Keratinocyte (primary cell): ENCODE data around the gene POU4F3. TPM values are rescaled to one million over a fixed set of nuclear protein-coding genes. Genes with fewer than 3 reads are reported as not detected.

Source experiments
- DNase-seq: peaks from one replicate; pipeline ENCODE4 v3.0.0-alpha.2; 2011; ENCODE audit warnings: low read depth, missing footprints, low spot score
- FAIRE-seq: peaks from 2 replicates; lab custom pipeline; 2011; peaks lifted over from hg19 to GRCh38; lab: Jason Lieb, UNC
- H2AFZ ChIP-seq: 2 replicates; pipeline ENCODE4 v1.6.0; 2012; ENCODE audit warnings: low read length, control low read depth, inconsistent platforms; ENCODE audit not compliant: control insufficient read depth
- H3K27ac ChIP-seq: 2 replicates; pipeline ENCODE4 v1.5.1; 2011; ENCODE audit warnings: low read length; ENCODE audit not compliant: control insufficient read depth, insufficient read depth
- H3K27me3 ChIP-seq: 3 replicates; pipeline ENCODE4 v1.6.0; 2011; ENCODE audit warnings: low read length; ENCODE audit not compliant: control insufficient read depth, insufficient read depth; ENCODE audit errors: extremely low read depth
- H3K36me3 ChIP-seq, 2 experiments: 2 replicates in 1 of 2; 3 replicates in 1 of 2; pipeline ENCODE4 v1.5.1; 2011; ENCODE audit warnings: low read length in 2 of 2, mild to moderate bottlenecking in 1 of 2; ENCODE audit not compliant: control insufficient read depth in 2 of 2, insufficient read depth in 2 of 2; ENCODE audit errors: extremely low read depth in 1 of 2
- H3K4me1 ChIP-seq: 3 replicates; pipeline ENCODE4 v1.5.1; 2011; ENCODE audit warnings: low read length; ENCODE audit not compliant: control insufficient read depth, insufficient read depth; ENCODE audit errors: extremely low read depth
- H3K4me2 ChIP-seq: 3 replicates; pipeline ENCODE4 v1.6.0; 2011; ENCODE audit warnings: low read depth, low read length; ENCODE audit not compliant: control insufficient read depth, insufficient read depth; ENCODE audit errors: extremely low read depth
- H3K4me3 ChIP-seq, 3 experiments: fragments of 200-600 bp in 1 of 3; sonication (generic) in 1 of 3; 2 replicates in 2 of 3; 3 replicates in 1 of 3; pipeline ENCODE4 v1.5.1; 2011 to 2016; ENCODE audit warnings: low read length in 3 of 3, mild to moderate bottlenecking in 3 of 3, control low read depth in 2 of 3, inconsistent platforms in 1 of 3, low read depth in 1 of 3, mixed read lengths in 1 of 3, mixed run types in 1 of 3, moderate library complexity in 1 of 3; ENCODE audit not compliant: control insufficient read depth in 2 of 3, insufficient read depth in 2 of 3; ENCODE audit errors: extremely low read depth in 1 of 3
- H3K79me2 ChIP-seq: 2 replicates; pipeline ENCODE4 v1.6.0; 2012; ENCODE audit warnings: low read length; ENCODE audit not compliant: control insufficient read depth, insufficient read depth
- H3K9ac ChIP-seq: 3 replicates; pipeline ENCODE4 v1.6.0; 2011; ENCODE audit warnings: low read length; ENCODE audit not compliant: control insufficient read depth, insufficient read depth; ENCODE audit errors: extremely low read depth
- H3K9me1 ChIP-seq: 3 replicates; pipeline ENCODE4 v1.6.0; 2011; ENCODE audit warnings: low read length; ENCODE audit not compliant: control insufficient read depth, insufficient read depth; ENCODE audit errors: extremely low read depth
- H3K9me3 ChIP-seq: 2 replicates; pipeline ENCODE4 v1.5.1; 2012; ENCODE audit warnings: low read depth, low read length; ENCODE audit not compliant: control insufficient read depth
- H4K20me1 ChIP-seq: 3 replicates; pipeline ENCODE4 v1.6.0; 2011; ENCODE audit warnings: low read length; ENCODE audit not compliant: control insufficient read depth, insufficient read depth; ENCODE audit errors: extremely low read depth
- EZH2 ChIP-seq: IDR thresholded peaks from one replicate; pipeline ENCODE4 v1.6.1; 2012; ENCODE audit warnings: inconsistent platforms, mild to moderate bottlenecking, low read length, moderate library complexity
- dilution Hi-C: fragments of 300-500 bp; cut with MboI; formaldehyde crosslinking; loops from one replicate; pipeline ENCODE4 v1.7.0; 2020; ENCODE audit warnings: low sequenced_read_pairs; ENCODE audit not compliant: extremely low pct_ligation_motif_present
- polyA plus RNA-seq, 5 experiments: library from polyadenylated mRNA; depleted of rRNA in 3 of 5; stranded (reverse) in 3 of 5; stranded (forward) in 1 of 5; unstranded in 1 of 5; fragments of >200 nt; gene quantifications; 1 replicate in 1 of 5; 2 replicates in 3 of 5; 3 replicates in 1 of 5; pipeline versions ENCODE4 v1.2.1 to v1.2.3, GENCODE V29; 2011 to 2012; ENCODE audit warnings: missing spikeins in 2 of 5, low read depth in 1 of 5, low replicate concordance in 1 of 5
- TF ChIP-seq, protein P1 (sequence below), 3 experiments: IDR thresholded peaks in 1 of 3; conservative IDR thresholded peaks in 1 of 3; optimal IDR thresholded peaks in 1 of 3; 2 replicates in 2 of 3; 3 replicates in 1 of 3; pipeline versions ENCODE3 to v1.5.1; 2011; ENCODE audit warnings: low read length in 3 of 3, mild to moderate bottlenecking in 3 of 3, moderate library complexity in 2 of 3, control low read depth in 1 of 3, inconsistent platforms in 1 of 3; ENCODE audit not compliant: insufficient read depth in 2 of 3; ENCODE audit errors: extremely low read depth in 1 of 3

The POU4F3 gene
- polyA plus RNA-seq, 1 donor (not counting 4 experiments of a cell fraction or from before 2014, with no cell fraction given), result 0.04 TPM

DNA sequence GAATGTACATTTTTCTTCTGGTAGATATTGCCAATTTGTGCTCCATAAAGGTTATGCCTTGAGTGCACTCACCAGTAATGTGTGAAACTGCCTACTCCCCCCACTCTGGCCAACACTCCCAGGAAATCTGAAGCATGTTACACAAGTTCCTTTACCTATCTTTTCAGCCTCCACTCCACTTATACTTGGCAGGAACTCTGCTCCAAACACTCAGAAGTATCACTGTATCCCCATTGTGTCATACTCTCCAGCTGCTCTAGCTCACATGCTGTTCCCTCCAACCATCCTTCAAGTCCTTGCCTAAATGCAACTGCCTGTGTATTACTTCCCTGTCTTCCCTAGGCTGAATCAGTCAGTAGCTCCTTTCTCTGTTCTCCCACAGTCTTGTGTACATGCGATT is 28.3 kb downstream of the POU4F3 start:
- peaks cover 10% of the 10 kb centered on the region for H3K27me3 ChIP-seq
- no peaks in the 10 kb centered on the region for H4K20me1 ChIP-seq
- FAIRE-seq (no peak), DNase-seq (no peak)
- H3K9ac ChIP-seq, result no peak overlapping the region
- H3K79me2 ChIP-seq, result no peaks in the 10 kb centered on the region
- no peak for TF ChIP-seq EZH2
- TF ChIP-seq, protein P1, sequence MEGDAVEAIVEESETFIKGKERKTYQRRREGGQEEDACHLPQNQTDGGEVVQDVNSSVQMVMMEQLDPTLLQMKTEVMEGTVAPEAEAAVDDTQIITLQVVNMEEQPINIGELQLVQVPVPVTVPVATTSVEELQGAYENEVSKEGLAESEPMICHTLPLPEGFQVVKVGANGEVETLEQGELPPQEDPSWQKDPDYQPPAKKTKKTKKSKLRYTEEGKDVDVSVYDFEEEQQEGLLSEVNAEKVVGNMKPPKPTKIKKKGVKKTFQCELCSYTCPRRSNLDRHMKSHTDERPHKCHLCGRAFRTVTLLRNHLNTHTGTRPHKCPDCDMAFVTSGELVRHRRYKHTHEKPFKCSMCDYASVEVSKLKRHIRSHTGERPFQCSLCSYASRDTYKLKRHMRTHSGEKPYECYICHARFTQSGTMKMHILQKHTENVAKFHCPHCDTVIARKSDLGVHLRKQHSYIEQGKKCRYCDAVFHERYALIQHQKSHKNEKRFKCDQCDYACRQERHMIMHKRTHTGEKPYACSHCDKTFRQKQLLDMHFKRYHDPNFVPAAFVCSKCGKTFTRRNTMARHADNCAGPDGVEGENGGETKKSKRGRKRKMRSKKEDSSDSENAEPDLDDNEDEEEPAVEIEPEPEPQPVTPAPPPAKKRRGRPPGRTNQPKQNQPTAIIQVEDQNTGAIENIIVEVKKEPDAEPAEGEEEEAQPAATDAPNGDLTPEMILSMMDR (optimal IDR thresholded peaks at IDR 0.05 in 1 of 3, IDR thresholded peaks at IDR 0.05 in 1 of 3, conservative IDR thresholded peaks at IDR 0.05 in 1 of 3; ENCODE audit: extremely low read depth in 1 of 3, insufficient read depth in 2 of 3, low read length in 3 of 3), result no peak
- no peaks in the 10 kb centered on the region for H3K36me3 ChIP-seq
- H3K27ac ChIP-seq, result no peak overlapping the region
- dilution Hi-C loops, result no loop called here
- no peak overlapping the region for H3K4me2 ChIP-seq
- H3K4me3 ChIP-seq, result no peak overlapping the region
- H3K4me1 ChIP-seq, result no peaks in the 10 kb centered on the region
- no peak overlapping the region for H2AFZ ChIP-seq
- no peaks in the 10 kb centered on the region for H3K9me1 ChIP-seq
- H3K9me3 ChIP-seq, result no peaks in the 10 kb centered on the region

DNA sequence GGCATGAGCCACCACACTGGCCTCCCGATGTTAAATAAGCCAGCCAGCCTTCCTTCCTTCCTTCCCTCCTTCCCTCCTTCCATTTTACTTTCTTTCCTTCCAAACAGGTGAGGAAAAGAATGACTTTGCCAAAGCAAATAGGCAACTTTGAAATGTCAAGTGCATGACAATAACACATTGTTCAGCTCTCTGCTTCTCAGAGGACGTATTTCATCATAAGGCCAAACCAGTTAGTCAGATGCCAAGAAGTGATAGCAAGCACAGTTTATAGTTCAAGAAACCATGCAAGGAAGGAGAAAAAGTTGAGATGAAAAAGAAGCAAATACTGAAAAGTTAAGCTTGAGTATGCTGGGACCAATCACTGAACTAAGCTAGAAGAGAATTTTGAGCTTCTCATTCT is 29.5 kb downstream of the POU4F3 start:
- Histone ChIP-seq H3K4me2 (no peak overlapping the region), H3K9me3 (no peaks in the 10 kb centered on the region), H3K36me3 (no peaks in the 10 kb centered on the region), H3K27ac (no peak overlapping the region), H3K79me2 (no peaks in the 10 kb centered on the region), H3K4me1 (no peaks in the 10 kb centered on the region), H3K9ac (no peak overlapping the region), H3K9me1 (no peaks in the 10 kb centered on the region), H4K20me1 (no peaks in the 10 kb centered on the region), H2AFZ (no peak overlapping the region), H3K4me3 (no peak overlapping the region), H3K27me3 (peaks cover 10% of the 10 kb centered on the region)
- FAIRE-seq (no peak), DNase-seq (no peak)
- dilution Hi-C loops, result no loop called here
- no peak for TF ChIP-seq EZH2
- TF ChIP-seq, protein P1 (optimal IDR thresholded peaks at IDR 0.05 in 1 of 3, IDR thresholded peaks at IDR 0.05 in 1 of 3, conservative IDR thresholded peaks at IDR 0.05 in 1 of 3; ENCODE audit: extremely low read depth in 1 of 3, insufficient read depth in 2 of 3, low read length in 3 of 3), result no peak
